Measurements from ENCODE around the gene IRF8. TPM values are rescaled to one million over a fixed set of nuclear protein-coding genes. Genes with fewer than 3 reads are reported as not detected.

IRF8 gene
- total RNA-seq, 1 donor from 2014 or later = not detected

DNA sequence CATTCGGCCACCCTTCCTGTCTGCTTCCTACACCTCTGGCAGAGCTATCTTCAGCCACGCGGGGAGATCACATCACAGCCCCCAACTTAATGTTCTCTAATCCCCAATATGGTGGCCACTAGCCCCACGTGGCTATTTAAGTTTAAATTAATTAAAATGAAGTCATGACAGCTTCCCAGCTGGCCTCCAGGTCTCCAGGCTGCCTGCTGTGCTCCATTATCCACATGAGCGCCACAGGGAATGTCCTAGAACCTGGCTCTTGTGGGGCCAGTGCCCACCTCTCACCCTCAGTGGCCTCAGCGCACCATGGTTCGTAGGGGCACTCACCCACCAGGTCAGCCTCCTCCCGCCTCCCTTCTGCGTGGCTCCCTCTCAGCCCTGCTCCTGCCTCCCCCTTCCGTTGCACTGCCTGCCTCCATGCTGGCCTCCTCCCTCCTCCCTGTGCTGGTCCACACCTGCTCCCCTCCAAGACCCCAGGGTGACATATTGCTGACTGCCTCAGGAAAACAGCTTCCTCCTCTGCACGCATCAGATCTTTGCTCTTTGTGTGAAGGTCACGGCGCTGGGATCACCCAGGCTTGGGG, 47.7 kb downstream of the IRF8 start:
- no peak for FAIRE-seq
- Histone ChIP-seq H3K36me3 (ENCODE audit: control insufficient read depth, insufficient read depth, low read length) (no peaks in the 10 kb centered on the region), H3K27me3 (ENCODE audit: control insufficient read depth, insufficient read depth, low read length) (no peaks in the 10 kb centered on the region), H3K4me3 (ENCODE audit: low read depth, low read length) (no peak overlapping the region)
- DNase-seq (ENCODE audit: low read depth) = no peak
- TF ChIP-seq CTCF (IDR thresholded peaks at IDR 0.05; ENCODE audit: insufficient read depth, low read length, severe bottlenecking) = no peak

GRCh38 chr16:85947230-85948137, 48.5 kb downstream of the IRF8 start:
- no peaks in the 10 kb centered on the region for H3K36me3 ChIP-seq (ENCODE audit: control insufficient read depth, insufficient read depth, low read length)
- no peak for TF ChIP-seq CTCF (IDR thresholded peaks at IDR 0.05; ENCODE audit: insufficient read depth, low read length, severe bottlenecking)
- DNase-seq (ENCODE audit: low read depth) = no peak
- no peak overlapping the region for H3K4me3 ChIP-seq (ENCODE audit: low read depth, low read length)
- no peaks in the 10 kb centered on the region for H3K27me3 ChIP-seq (ENCODE audit: control insufficient read depth, insufficient read depth, low read length)
- FAIRE-seq = no peak

DNA sequence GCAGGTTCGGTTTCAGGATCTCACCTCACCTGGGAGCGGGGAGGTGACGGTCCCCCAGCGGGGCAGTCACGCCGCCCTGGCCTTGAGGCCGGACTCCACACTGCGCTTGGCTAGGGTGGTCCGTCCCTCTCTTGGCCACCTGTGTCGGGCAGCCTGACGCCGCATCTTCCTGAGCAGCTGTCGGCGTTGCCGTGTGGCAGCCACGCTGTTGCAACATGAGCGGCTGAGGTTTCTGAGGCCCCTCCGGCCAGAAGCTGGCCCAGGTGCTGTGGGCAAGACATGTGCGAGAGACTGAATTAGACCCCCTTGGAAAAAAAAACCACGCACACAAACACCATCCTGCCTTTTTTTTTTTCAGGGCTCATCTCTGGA, 49.2 kb downstream of the IRF8 start:
- Histone ChIP-seq H3K36me3 (ENCODE audit: control insufficient read depth, insufficient read depth, low read length) (no peaks in the 10 kb centered on the region), H3K4me3 (ENCODE audit: low read depth, low read length) (no peak overlapping the region), H3K27me3 (ENCODE audit: control insufficient read depth, insufficient read depth, low read length) (no peaks in the 10 kb centered on the region)
- DNase-seq (ENCODE audit: low read depth) (no peak), FAIRE-seq (no peak)
- no peak for TF ChIP-seq CTCF (IDR thresholded peaks at IDR 0.05; ENCODE audit: insufficient read depth, low read length, severe bottlenecking)

DNA sequence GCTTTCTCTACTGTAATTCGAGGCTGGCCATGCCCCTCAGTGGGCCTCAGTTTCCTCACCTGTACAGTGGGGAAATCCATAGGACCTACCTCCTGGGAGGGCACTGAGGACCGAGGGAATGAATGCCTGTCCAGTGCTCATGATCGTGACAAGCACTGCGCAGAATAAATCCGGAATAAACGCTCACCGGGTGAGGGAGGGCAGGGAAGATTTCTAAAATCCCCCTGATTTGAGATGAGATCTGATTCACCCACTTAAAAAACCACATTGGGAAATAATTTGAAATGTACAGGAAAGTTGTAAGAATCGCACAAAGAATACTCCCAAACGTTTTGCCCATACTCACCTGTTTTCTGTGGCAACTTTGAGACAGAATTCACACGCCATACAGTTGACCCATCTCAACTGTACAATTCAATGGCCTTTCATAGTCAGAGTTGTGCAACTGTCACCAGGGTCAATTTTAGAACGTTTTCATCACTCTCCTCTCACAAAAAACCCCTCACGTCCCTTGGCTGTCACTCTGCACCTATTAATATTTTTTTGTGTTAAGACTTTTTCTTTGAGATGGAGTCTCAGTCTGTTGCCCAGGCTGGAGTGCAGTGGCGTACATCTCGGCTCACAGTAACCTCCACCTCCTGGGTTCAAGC, 49.8 kb downstream of the IRF8 start:
- TF ChIP-seq CTCF (IDR thresholded peaks at IDR 0.05; ENCODE audit: insufficient read depth, low read length, severe bottlenecking) = no peak
- H3K36me3 ChIP-seq (ENCODE audit: control insufficient read depth, insufficient read depth, low read length) = no peaks in the 10 kb centered on the region
- FAIRE-seq (peak; percentile 75), DNase-seq (ENCODE audit: low read depth) (no peak)
- H3K27me3 ChIP-seq (ENCODE audit: control insufficient read depth, insufficient read depth, low read length) = no peaks in the 10 kb centered on the region
- no peak overlapping the region for H3K4me3 ChIP-seq (ENCODE audit: low read depth, low read length)

DNA sequence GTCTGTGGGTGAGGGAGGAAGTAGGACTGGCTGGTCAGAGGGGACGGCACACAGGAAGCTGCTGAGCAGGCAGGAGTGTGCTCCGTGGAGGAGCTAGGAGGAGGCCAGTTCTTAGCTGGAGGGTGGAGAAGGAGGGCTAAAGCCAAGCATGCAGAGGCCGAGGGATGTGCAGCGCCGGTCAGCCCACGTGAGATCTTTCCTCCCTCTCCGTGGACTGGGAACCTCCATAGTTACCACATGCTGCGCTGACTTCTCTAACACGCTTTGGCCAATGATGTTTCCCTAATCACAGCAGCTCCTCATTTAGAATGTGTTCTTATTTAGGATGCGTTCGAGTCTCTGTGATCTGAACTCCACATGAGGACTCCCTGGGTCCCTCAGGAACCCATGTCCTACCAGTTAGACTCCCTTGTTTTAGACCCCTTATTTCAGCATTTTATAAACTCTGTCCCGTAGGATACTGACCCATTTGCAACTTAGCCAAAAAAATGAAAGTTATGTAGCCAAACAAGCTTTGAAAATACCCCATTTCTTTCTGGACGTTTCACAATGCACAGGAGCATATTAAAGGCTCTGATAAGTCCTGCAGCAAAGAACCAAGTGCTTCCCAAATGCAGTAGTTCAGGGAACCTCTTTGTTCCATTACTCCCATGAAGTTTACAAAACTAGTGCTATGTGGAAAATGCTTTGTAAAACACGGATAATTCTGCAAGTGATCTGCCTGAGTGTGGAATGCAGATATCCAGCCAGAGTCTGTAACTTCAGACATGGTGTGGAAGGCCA, 51.4 kb downstream of the IRF8 start:
- H3K36me3 ChIP-seq (ENCODE audit: control insufficient read depth, insufficient read depth, low read length) = no peaks in the 10 kb centered on the region
- H3K27me3 ChIP-seq (ENCODE audit: control insufficient read depth, insufficient read depth, low read length) = no peaks in the 10 kb centered on the region
- DNase-seq (ENCODE audit: low read depth) (no peak), FAIRE-seq (no peak)
- H3K4me3 ChIP-seq (ENCODE audit: low read depth, low read length) = no peak overlapping the region
- TF ChIP-seq CTCF (IDR thresholded peaks at IDR 0.05; ENCODE audit: insufficient read depth, low read length, severe bottlenecking) = no peak

Measured in bronchial epithelial cell (primary cell).